Measurements from ENCODE around the gene AHCTF1. TPM values are rescaled to one million over a fixed set of nuclear protein-coding genes. Genes with fewer than 3 reads are reported as not detected.

Gene AHCTF1
- total and polyA plus RNA-seq, 2 of the 8 experiments (the other 6 are each of a cell fraction or from before 2014, with no cell fraction given), result 7.9 to 44.5 TPM

DNA sequence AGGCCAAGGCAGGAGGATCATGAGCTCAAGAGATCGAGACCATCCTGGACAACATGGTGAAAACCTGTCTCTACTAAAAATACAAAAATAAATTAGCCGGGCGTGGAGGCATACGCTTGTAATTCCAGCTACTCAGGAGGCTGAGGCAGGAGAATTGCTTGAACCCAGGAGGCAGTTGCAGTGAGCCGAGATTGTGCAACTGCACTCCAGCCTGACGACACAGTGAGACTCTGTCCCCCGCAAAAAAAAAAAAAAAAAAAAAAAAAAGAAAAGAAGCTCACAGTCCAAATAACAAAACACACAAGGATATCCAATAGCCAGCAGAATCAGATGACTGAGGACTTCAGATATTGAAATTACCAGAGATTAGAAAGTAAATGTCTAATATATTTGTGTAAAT lies 11.8 kb downstream of the AHCTF1 start:
- peaks cover 6 to 80% of the 10 kb centered on the region in 2 experiments for H3K79me2 ChIP-seq (ENCODE audit: control insufficient read depth in 1 of 2, insufficient read depth in 2 of 2, low read length in 2 of 2)
- no peak overlapping the region for H2BK12ac ChIP-seq (ENCODE audit: low read depth, low read length)
- no peak overlapping the region for H2BK20ac ChIP-seq (ENCODE audit: low read length)
- no peak overlapping the region for H4K5ac ChIP-seq (ENCODE audit: insufficient read length, low read depth, low read length)
- no peak overlapping the region for H2BK120ac ChIP-seq (replicated peaks; ENCODE audit: low read depth, low read length)
- H3K27ac ChIP-seq (ENCODE audit: low read depth, low read length), result no peak overlapping the region
- H2BK5ac ChIP-seq (ENCODE audit: low read depth, low read length), result no peak overlapping the region
- H3K23ac ChIP-seq (ENCODE audit: insufficient read length), result no peak overlapping the region
- H2AFZ ChIP-seq (ENCODE audit: low read length), result no peak overlapping the region
- POLR2A ChIA-PET (ENCODE audit: partially characterized antibody), result no interaction called here
- CTCF ChIA-PET (ENCODE audit: partially characterized antibody), result interaction anchor here (1.2 kb wide), 1 partner anchor 12 kb away, joined by 5 read pairs; no protein-coding TSS in a partner anchor
- H2BK15ac ChIP-seq (ENCODE audit: low read length), result no peak overlapping the region
- H3K9me3 ChIP-seq (ENCODE audit: insufficient read depth in 2 of 2, low read depth in 1 of 2, low read length in 1 of 2), result no peaks in the 10 kb centered on the region
- H3K14ac ChIP-seq (ENCODE audit: insufficient read length), result no peak overlapping the region
- H3K4ac ChIP-seq (replicated peaks; ENCODE audit: insufficient read length, low read depth, low read length), result no peak overlapping the region
- 93% methylated on average over 1 of the region's 7 CpGs; no CpG with 5 or more reads in 1 of the 2 experiments for WGBS, 2 experiments (ENCODE audit: extremely low coverage in 1 of 2, insufficient coverage in 1 of 2, insufficient read length in 1 of 2, insufficient replicate concordance in 2 of 2, low coverage in 1 of 2, low lambda C conversion rate in 2 of 2, missing lambda C conversion rate in 1 of 2)
- no peak overlapping the region for H3K18ac ChIP-seq (ENCODE audit: extremely low read depth, low read length)
- FAIRE-seq, result no peak
- no peak overlapping the region for H4K91ac ChIP-seq (replicated peaks; ENCODE audit: insufficient read length, low read length)
- H3K27me3 ChIP-seq (replicated peaks in 1 of 4; ENCODE audit: control insufficient read depth in 3 of 4, extremely low read depth in 1 of 4, insufficient read depth in 3 of 4, low read length in 3 of 4), result no peaks in the 10 kb centered on the region
- H3K9ac ChIP-seq (replicated peaks in 1 of 4; ENCODE audit: extremely low read depth in 1 of 4, low read depth in 3 of 4, low read length in 3 of 4), result no peak overlapping the region
- H3K56ac ChIP-seq (replicated peaks; ENCODE audit: insufficient read length, low read depth, low read length), result no peak overlapping the region
- DNase-seq (ENCODE audit: low read depth in 1 of 2, low spot score in 2 of 2), result no peak
- no peak overlapping the region for H2AK5ac ChIP-seq (ENCODE audit: low read depth, low read length)
- no peaks in the 10 kb centered on the region for H3K23me2 ChIP-seq (ENCODE audit: low read depth, low read length)
- H3K36me3 ChIP-seq (ENCODE audit: control insufficient read depth in 2 of 4, insufficient read depth in 4 of 4, low read length in 3 of 4), result peaks cover 2 to 14% (median 6%) of the 10 kb centered on the region in 4 experiments; a peak in 5 of 8 replicates
- no peaks in the 10 kb centered on the region; the same call in 1 of the 2 replicates for H3K79me1 ChIP-seq (ENCODE audit: low read depth, low read length)
- H3K4me1 ChIP-seq (replicated peaks in 1 of 4; ENCODE audit: control insufficient read depth in 3 of 4, insufficient read depth in 4 of 4, low read length in 3 of 4), result no peaks in the 10 kb centered on the region
- peaks cover 2 to 11% of the 10 kb centered on the region in 2 experiments for H4K20me1 ChIP-seq (replicated peaks in 1 of 2; ENCODE audit: control insufficient read depth in 1 of 2, insufficient read depth in 2 of 2, low read length in 2 of 2)
- TF ChIP-seq BACH1 (IDR thresholded peaks at IDR 0.05; ENCODE audit: low read length), result no peak
- 0 out of 2 replicates have a peak, but pooled peaks have one; percentile 4 for TF ChIP-seq CEBPB (IDR thresholded peaks at IDR 0.05; ENCODE audit: low read depth, low read length)
- no peak overlapping the region for H4K8ac ChIP-seq (ENCODE audit: extremely low read depth, insufficient read depth, low read length)
- H3K4me2 ChIP-seq (ENCODE audit: insufficient read depth in 1 of 2, low read depth in 2 of 2, low read length in 2 of 2), result no peak overlapping the region
- H3K4me3 ChIP-seq (ENCODE audit: extremely low read depth in 1 of 4, insufficient read depth in 2 of 4, low read depth in 3 of 4, low read length in 4 of 4), result no peak overlapping the region
